Astrocyte (in vitro differentiated cells and primary cell): ENCODE data around the gene RHOB.

ENCODE experiments used
- EZH2 ChIP-seq: IDR thresholded peaks from 2 replicates; pipeline ENCODE4 v1.6.1; 2012; ENCODE audit warnings: mild to moderate bottlenecking, low read length, inconsistent platforms; ENCODE audit not compliant: insufficient read depth
- TF ChIP-seq, protein P1 (sequence below): IDR thresholded peaks from 2 replicates; pipeline ENCODE4 v1.5.1; 2011; ENCODE audit warnings: low read depth, mild to moderate bottlenecking, inconsistent platforms, low read length, moderate library complexity; ENCODE audit not compliant: insufficient read depth

DNA sequence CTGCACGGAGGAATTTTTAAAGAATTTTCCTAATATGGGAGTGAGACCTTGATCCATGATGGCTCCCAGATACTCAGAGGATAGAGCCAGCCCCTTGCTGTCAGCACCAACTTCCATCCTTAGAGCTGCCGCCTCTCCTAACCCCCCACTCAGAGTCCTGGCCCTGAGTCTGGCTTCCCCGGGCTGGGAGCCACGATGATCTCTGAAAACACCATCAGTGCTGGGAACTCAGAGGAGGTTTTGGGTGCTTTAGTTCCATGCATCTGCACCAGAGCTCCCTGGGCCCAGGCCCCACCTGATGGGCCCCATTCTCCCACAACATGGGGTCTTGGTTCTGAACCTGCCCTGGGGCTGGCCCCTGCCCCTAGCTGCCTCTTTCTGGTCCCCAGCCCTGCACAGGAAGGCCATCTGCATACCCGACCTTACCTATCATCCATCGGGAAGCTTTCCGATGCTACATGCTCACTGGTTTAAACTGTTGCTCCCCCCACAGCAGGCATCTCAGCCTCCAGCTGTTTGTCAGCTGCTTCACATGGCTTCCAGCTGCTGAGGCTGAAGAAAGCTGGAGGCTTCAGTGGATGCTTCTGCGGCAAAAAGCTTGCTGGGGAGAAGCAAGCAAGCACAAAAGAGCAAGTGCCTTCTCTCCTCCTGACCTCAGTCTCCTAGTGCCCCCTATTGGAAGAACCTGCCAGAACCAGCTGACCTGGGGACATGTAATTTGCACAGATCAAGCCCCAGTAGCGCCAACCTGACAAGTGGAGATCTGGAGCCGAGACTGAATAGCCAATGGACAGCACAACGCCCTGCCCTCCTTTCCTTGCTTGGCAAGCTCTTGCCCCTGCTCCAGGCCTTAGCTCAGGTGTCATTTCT lies 24.2 kb upstream of the RHOB start:
- TF ChIP-seq, protein P1, sequence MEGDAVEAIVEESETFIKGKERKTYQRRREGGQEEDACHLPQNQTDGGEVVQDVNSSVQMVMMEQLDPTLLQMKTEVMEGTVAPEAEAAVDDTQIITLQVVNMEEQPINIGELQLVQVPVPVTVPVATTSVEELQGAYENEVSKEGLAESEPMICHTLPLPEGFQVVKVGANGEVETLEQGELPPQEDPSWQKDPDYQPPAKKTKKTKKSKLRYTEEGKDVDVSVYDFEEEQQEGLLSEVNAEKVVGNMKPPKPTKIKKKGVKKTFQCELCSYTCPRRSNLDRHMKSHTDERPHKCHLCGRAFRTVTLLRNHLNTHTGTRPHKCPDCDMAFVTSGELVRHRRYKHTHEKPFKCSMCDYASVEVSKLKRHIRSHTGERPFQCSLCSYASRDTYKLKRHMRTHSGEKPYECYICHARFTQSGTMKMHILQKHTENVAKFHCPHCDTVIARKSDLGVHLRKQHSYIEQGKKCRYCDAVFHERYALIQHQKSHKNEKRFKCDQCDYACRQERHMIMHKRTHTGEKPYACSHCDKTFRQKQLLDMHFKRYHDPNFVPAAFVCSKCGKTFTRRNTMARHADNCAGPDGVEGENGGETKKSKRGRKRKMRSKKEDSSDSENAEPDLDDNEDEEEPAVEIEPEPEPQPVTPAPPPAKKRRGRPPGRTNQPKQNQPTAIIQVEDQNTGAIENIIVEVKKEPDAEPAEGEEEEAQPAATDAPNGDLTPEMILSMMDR, result no peak
- no peak for TF ChIP-seq EZH2
